ENCODE results near the gene MAGEC3.
"Not testable (repeated sequence)": the region's sequence is repeated elsewhere in the genome, so short reads cannot be mapped to it uniquely, and the experiment has no call there.

The MAGEC3 gene, protein sequence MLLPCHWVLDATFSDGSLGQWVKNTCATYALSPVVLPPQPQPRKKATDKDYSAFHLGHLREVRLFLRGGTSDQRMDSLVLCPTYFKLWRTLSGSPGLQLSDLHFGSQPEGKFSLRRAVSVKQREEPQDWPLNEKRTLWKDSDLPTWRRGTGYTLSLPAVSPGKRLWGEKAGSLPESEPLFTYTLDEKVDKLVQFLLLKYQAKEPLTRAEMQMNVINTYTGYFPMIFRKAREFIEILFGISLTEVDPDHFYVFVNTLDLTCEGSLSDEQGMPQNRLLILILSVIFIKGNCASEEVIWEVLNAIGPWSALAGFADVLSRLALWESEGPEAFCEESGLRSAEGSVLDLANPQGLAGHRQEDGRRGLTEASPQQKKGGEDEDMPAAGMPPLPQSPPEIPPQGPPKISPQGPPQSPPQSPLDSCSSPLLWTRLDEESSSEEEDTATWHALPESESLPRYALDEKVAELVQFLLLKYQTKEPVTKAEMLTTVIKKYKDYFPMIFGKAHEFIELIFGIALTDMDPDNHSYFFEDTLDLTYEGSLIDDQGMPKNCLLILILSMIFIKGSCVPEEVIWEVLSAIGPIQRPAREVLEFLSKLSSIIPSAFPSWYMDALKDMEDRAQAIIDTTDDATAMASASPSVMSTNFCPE

DNA sequence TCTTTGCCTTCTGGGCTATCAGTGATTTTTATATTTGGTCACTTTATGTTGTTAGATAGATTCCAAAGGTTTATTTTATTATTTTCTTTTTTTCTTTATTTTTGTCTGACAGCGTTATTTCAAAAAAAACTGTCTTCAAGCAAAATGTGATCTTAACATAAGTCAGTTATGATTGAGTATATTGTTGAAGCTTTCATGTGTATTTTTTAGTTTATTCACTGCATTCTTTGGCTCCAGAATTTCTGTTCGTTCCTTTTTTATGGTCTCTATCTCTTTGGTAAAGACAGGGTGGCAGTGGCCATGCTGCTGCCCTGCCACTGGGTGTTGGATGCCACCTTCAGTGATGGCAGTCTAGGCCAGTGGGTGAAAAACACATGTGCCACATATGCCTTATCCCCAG, at the start of gene MAGEC3:
TSS of gene MAGEC3 (plus strand) at position 301 of the 400 bp plus-strand sequence. CDS start at position 301, 0 bp downstream.
- DNase-seq (ENCODE audit: low read depth), result no peak

DNA sequence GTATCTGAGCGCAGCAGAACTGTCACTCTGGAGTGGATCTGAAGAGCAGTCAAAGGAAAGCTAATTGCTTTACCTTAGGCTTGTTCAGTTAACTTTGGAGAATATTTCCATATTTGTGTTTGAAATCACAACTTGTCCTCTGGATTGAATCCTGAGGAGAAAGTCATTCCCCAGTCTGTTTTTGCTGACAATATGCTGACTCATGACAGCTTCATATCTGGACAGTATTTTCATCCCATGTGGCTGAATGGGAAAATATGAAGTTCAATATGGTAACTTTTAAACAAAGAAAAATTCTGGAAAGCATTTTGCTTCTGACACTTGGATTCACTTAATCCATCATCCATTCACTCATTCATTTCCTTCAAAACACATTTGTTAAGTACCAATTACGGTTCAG, 46.3 kb upstream of the MAGEC3 start:
- no peak for DNase-seq (ENCODE audit: low read depth)

DNA sequence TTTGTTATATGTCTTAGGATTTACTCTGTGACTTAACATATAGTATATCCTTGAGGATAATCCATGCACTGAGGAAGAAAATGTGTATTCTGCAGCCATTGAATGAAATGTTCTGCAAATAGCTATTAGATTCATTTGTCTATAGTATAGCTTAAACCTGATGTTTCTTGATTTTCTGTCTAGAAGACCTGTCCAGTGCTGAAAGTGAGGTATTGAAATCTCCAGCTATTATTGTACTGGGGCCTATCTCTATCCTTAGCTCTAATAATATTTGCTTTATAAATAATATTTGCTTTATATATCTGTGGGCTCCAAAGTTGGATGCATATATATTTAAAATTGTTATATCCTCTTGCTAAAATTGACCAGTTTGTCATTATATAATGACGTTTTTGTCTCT, 26.7 kb upstream of the MAGEC3 start:
- no peak for DNase-seq (ENCODE audit: low read depth)

DNA sequence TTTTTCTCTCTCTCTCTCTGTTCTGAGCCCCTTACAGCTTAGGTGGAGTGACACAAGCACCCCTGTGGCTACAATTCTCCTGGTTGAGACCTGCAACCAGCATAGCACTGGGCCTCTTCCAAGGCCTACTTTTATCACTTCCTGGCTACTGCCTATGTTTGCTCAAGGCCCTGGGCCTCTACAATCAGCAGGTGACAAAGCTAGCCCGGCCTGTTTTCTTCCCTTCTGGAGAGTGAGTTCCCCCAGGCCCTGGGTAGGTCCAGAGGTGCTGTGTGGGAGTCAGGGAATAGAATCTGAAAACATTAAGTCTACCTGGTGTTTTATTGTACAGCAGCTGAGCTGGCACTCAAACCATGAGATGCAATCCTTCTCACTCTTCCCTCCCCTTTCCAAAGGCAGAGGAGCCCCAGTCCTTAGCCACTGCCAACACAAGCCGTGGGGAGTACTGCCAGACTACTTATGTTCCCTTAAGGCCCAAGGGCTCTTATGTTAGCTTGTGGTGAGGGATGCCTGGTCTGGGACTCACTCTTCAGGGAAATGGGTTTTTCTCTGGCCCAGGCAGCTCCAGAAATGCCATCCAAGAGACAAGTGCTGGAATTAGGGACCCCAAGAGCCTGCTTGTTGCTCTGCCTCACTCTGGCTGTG, 23.8 kb upstream of the MAGEC3 start:
- DNase-seq (ENCODE audit: low read depth), result no peak

DNA sequence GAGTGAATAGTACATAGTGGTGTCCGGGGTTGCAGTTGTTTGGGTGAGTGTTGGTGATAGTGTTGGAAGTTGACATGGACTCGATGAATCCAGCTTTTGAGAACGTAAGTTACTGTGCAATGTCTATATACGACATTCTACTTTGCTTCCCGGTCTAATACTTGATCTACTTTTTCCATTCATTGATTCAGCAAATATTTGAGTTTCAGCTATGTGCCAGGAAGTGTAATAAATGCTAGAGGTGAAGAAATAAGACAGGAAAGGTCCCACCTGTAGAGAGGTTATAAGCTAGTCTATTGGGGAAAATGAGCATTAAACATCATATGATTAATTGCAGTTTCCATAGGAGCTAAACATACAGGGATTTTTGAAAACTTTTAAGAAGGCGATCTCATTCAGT, 22.2 kb upstream of the MAGEC3 start:
- no peak for DNase-seq (ENCODE audit: low read depth)

DNA sequence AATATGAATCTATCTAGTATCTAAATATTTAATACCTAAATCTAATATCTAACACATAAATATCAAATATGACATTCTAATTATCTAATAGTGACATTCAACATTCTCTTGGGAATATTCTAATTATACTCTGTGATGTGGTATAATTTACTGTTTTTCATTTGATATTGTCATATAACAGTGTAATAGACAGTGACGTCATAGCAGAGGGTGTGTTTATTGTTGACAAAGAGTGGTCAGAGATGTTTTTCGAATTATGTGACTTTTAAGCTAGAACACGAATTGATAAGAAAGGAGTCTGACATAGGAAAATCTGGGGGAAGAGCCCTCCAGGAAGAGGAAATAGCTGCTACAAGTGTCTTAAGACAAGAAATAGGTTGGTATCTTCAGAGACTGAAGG, 5.9 kb upstream of the MAGEC3 start:
- DNase-seq (ENCODE audit: low read depth), result no peak

DNA sequence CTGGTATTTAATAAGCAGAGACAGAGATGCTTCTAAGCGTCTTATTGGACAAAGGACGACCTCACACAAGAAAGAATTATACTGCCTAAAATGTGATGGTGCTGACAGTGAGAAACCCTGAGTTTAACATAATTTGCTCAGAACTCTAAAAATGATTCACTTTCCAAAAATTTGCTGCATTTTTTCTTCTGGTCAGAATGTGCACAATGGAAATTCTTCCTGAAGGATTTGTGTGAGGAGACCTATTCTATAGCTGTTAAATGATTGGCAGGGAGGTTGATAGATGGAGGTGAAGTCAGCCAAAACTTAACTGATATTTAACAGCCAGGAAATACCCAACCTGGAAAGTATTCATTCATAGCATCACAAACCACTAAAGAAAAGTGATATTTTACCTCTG, 1.7 kb downstream of the MAGEC3 start:
- no peak for DNase-seq (ENCODE audit: low read depth)

DNA sequence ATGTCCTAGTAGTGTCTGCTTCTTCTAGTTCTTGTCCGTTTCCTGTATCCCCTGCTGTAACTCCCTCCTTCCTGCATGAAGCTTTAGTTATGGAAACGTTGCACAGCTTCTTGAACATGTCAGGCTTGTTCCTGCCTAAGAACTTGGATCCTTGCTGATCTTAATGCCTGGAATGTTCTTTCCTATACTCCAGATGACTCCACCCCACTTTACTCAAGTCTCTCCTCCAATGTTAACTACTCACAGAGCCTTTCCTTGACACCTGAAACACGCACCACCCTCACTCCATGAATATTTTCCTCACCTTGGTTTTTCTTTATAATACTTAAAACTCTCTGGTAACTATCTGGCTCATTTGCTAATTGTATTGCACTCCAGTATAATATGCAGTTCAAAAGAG, 19.4 kb downstream of the MAGEC3 start:
- no peak for DNase-seq (ENCODE audit: low read depth)

DNA sequence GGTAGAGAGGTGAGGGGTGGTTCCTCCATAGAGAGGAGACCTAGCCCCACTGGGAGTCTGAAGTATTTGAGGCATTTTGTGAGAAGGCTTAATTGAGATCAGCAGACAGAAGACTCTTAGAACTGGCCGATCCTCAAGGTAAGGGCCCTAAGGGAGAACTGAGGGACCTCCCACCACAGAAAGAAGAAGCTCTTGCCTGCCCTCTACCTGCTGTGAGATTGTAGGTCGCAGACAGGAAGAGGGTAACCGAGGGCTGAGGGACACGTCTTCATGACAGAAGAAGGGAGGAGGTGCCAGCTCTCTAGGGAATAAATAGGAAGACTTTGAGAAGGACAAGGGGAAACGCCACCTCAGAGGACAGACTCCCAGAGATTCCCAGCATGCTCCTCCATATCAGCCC, 41.5 kb downstream of the MAGEC3 start:
- DNase-seq (ENCODE audit: low read depth), result no peak

DNA sequence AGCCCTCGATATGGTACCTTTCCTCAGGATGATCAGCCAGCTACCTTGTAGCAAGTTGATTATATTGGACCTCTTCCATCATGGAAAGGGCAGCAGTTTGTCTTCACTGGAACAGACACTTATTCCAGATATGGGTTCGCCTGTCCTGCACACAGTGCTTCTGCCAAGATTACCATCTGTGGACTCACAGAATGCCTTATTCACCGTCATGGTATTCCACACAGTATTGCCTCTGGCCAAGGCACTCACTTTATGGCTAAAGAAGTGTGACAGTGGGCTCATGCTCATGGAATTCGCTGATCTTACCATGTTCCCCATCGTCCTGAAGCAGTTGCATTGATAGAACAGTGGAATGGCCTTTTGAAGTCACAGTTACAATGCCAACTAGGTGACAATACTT, 50.7 kb downstream of the MAGEC3 start:
- DNase-seq (ENCODE audit: low read depth), result not testable (repeated sequence)

DNA sequence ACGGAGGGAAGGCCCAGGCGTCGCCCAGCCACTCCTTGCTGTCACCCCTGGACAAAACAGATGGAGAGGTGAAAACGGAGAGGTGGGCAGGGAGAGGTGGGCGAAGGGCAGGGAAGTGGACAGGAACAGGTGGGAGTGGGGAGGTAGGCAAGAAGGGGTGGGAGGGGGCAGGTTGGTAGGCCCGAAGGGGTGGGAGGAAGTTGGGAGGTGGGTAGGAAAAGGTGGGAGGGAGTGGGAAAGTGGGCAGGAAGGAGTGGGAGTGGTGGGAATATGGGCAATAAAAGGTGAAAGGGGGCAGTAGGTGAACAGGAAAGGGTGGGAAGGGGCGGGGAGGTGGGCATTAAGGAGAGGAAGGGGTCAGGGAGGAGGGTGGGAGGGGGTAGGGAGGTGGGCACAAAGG, 56.6 kb downstream of the MAGEC3 start:
- DNase-seq (ENCODE audit: low read depth), result no peak

DNA sequence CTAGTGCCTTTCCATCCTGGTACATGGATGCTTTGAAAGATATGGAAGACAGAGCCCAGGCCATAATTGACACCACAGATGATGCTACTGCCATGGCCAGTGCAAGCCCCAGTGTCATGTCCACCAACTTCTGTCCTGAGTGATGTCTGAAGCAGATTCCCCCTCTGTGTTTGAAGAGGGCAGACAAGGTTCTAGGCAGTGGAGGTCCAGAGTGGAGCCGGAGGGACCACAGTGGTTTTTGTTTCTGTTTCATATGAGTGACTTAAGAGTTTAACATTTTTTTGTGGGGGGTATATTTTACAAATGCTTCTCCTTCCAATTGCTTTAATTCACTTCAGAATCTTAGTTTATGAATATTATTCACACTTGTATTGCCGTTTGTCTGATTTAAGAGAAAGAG, 59.6 kb downstream of the MAGEC3 start:
- no peak for DNase-seq (ENCODE audit: low read depth)

DNA sequence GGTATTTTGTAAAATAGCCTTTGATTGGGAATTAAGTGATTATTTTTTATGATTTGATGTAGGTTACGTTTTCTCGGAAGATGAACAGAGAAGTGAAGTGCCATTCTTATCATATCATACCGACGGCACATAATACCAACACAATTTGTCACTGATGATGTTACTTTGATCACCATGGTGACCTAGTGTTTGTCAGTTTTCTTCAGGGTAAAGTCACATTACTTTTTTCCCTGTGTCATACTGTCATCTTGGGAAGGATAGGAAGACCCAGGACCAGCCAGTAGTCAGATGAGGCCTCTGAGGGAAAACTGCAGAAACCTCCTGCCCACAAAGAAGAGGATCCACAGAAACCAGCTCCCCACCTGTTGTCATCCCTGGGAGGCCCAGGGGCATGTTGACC, 64.2 kb downstream of the MAGEC3 start:
- DNase-seq (ENCODE audit: low read depth), result no peak

DNA sequence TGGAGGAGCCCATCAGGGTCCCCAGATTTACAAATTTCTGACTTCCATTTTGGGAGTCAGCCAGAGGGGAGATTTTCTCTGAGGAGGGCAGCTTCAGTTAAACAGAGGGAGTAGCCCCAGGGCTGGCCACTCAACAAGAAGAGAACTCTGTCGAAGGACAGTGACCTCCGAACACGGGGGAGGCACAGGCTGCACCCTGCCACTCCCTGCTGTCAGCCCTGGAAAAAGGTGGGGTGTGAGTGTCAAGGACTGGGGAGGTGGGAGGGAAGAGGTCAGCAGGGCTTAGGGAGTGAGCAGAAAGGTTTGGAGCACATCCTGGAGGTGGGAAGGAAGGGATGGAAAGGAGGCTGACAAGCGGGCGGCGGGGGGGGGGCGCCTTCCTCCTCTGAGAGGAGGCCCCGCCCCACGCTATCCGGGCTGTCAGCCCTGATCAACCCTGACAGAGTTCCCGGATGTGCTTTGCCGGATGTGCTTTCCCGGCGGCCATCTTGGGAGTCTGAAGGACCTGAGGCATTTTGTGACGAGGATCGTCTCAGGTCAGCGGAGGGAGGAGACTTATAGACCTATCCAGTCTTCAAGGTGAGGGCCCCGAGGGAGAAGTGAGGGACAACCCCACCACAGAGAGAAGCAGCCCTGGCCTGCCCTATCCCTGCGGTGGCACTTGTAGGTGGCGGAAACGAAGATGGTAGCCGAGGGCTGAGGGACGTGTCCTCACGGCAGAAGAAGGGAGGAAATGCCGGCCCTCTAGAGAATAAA, 65.5 kb downstream of the MAGEC3 start, which contains the start of gene MAGEC1:
TSS of gene MAGEC1 (plus strand) at position 495 of the 756 bp plus-strand sequence. CDS start 1,179 bp downstream, outside the sequence.
- no peak for DNase-seq (ENCODE audit: low read depth)

DNA sequence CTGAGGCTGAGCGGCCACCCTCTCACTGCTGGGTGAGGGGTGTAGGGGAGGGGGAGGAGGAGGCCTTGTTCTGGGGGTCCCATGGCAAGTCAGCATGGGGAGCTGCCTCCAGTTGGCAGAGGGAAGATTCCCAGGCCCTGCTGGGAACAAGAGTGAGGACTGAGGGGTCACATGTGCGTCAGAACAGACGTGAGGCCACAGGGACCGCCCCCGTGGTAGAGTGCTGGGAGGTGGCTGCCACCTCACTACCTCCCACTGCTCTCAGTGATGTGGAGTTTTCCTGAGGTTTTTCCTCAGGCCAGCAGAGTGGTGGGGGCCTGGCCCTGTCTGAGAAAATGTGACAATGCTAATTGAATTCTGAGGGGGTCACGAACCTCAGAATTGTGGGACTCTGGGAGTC, 66.1 kb downstream of the MAGEC3 start:
- DNase-seq (ENCODE audit: low read depth), result no peak

DNA sequence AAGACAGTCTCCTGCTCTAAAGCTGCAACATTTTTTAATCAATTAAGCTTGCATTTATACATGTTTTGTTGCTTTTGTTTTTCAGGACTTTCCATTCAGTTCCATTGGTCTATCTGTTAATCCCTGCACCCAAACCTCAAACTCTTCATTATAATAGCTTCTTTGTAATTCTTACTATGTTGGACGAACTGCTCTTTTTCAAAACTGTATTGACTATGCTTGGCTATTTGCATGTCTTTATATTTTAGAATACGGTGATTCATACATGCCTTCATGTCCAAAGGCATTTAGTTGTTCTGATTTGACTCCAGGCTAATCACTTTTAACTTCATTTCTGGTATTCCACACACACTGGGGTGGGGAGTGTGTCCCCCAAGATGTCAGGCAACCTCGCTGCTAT, 79.7 kb downstream of the MAGEC3 start:
- DNase-seq (ENCODE audit: low read depth), result no peak

DNA sequence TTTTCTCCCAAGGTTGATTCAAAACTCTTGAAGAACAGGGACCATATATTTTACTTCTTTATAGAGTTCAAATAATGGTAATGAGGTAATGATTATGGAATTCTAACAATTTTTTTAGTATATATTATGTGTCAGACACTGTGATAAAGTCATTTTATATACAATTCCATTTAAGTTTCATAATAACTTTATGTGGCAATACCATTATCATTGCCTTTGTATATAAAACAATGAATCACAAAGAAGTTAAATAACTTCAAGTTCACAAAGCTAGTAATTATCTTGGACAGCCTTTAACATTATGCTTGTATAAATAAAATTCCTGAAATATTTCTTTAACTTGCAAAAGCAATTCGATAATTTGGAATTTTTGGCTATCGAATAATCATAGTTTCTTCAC, 86.2 kb downstream of the MAGEC3 start:
- no peak for DNase-seq (ENCODE audit: low read depth)

DNA sequence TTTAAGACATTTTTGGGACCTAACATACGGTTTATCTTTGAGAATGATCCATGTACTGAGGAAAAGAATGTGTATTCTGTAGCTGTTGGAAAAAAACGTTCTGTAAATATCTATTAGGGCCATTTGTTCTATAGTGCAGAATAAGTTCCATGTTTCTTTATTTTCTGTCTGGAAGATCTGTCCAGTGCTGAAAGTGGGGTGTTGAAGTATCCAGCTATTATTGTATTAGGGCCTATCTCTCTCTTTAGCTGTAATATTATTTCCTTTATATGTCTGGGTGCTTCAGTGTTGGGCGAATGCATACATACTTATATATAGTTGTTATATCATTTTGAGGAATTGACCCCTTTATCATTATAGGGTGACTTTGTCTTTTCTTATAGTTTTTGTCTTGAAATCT, 90.3 kb downstream of the MAGEC3 start:
- no peak for DNase-seq (ENCODE audit: low read depth)

DNA sequence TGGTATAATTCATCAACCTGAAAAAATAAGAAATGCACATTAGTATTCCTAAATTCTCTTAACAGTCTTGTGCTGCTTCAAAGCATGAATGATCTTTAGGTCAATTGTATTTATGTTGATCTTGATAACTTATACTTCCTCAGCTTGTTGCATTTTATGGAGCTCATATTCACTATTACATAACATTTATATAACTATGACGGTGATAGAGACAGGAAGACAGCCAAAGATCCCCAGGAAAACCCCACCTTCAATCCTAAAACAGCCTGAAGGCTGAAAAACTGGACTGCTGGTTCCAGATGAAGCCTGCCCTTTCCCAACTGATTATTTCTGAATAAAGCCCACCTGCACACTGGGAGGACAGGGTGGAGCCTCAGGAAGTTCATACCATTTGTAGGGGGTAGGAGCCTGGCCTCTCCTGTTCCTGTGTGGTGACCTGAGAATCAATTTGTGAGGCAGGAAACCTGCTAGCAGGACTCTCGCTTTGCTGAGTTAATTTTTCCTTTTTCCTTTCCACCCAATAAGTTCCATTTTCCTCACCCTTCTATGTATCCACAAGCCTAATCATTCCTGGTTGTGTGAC, 96.0 kb downstream of the MAGEC3 start:
- DNase-seq (ENCODE audit: low read depth), result no peak

DNA sequence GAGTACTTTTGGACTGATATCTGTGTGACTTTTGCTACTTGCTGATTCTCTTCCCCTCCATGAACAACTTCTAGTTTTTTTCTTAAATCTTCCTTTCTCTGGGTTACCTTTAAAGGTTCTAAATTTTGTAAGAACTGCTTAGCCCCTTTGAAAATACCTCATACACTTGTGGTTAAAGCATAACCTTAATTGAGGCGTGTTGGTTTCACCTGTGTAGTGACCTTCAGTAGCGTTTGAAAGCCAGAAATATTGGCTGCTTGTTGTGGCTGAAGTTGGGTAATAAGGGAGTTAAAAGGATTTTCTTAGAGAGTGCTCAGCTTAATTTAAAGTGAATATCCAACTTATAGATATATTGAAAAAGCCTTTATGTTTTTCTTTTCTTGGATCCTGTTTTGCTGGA, 97.5 kb downstream of the MAGEC3 start:
- DNase-seq (ENCODE audit: low read depth), result no peak

DNA sequence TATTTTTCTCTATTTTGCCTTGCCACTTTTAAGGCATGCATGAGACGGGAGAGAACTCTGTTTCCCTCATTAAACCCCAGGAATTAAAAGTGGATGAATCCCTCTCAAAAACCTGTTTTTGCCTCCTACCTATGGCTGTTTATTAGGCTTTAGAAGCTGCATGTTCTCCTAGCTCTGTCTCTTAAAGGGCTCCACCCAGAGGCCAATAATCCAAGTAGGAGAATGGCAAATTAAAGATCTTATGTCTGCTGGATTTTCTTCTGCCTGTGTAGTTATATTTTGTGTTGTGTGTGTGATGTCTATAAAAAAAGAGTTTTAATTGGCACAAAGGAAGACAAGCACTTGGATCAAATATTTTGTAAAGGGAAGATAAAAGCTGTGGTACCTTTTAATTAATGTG, 98.0 kb downstream of the MAGEC3 start:
- DNase-seq (ENCODE audit: low read depth), result no peak

DNA sequence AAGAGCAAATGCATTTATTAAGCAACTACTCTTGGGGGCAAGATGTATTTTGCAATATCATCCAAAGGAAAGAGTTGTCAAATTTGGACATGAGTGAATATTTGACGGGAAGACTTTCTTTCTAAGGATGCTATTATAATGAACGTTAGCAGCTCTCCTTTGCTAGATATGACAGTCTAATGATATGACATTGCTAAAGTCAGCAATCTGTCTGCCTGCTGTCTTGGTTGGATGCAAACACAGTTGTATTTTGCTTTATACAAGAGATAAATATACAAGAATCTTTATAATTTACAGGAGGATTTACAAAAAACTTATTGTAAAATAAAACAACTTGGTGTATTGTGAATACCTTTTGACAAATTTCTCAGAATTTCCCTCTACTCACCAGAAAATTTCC, 103.1 kb downstream of the MAGEC3 start:
- DNase-seq (ENCODE audit: low read depth), result no peak
